Lung (tissue), 12 donors: ENCODE results near the gene DCUN1D3. TPM values are rescaled to one million over a fixed set of nuclear protein-coding genes. Genes with fewer than 3 reads are reported as not detected.

Experiments used
- ATAC-seq: fragments of 200-7000 bp; cut with Tn5 transposase; one replicate; pipeline ENCODE4 v1.9.1; 2020; ENCODE audit warnings: moderate number of reproducible peaks; ENCODE audit not compliant: insufficient read depth, low FRiP score
- DNase-seq, 3 donors: peaks; one replicate each; pipeline ENCODE4 v3.0.0-alpha.2; 2013 to 2017
- H3K27ac ChIP-seq, 2 donors: one replicate each; pipeline ENCODE4 v1.5.1; 2013; ENCODE audit warnings: mild to moderate bottlenecking in 2 of 2, moderate library complexity in 2 of 2, control low read depth in 1 of 2, inconsistent platforms in 1 of 2, low read depth in 1 of 2, low read length in 1 of 2
- H3K27me3 ChIP-seq, 3 donors: one replicate each; pipeline ENCODE4 v1.5.1; 2013; ENCODE audit warnings: low read length in 2 of 3; ENCODE audit not compliant: control insufficient read depth in 3 of 3, insufficient read depth in 3 of 3
- H3K36me3 ChIP-seq, 4 donors: one replicate each; pipeline ENCODE4 v1.5.1; 2013; ENCODE audit warnings: low read length in 4 of 4, mild to moderate bottlenecking in 1 of 4, moderate library complexity in 1 of 4; ENCODE audit not compliant: control insufficient read depth in 4 of 4, insufficient read depth in 4 of 4
- H3K4me1 ChIP-seq, 5 donors: one replicate each; pipeline ENCODE4 v1.5.1; 2013; ENCODE audit warnings: low read length in 5 of 5, mild to moderate bottlenecking in 2 of 5, moderate library complexity in 1 of 5; ENCODE audit not compliant: control insufficient read depth in 5 of 5, insufficient read depth in 5 of 5
- H3K4me3 ChIP-seq: one replicate; pipeline ENCODE4 v1.5.1; 2013; ENCODE audit warnings: mild to moderate bottlenecking, control low read depth, moderate library complexity
- H3K9ac ChIP-seq, 2 donors: one replicate each; pipeline ENCODE4 v1.5.1; 2013; ENCODE audit warnings: low read length in 2 of 2, control low read depth in 1 of 2; ENCODE audit not compliant: insufficient read depth in 1 of 2
- H3K9me3 ChIP-seq, 4 donors: one replicate each; pipeline ENCODE4 v1.5.1; 2013; ENCODE audit warnings: low read length in 3 of 4, mild to moderate bottlenecking in 1 of 4, moderate library complexity in 1 of 4; ENCODE audit not compliant: control insufficient read depth in 4 of 4, insufficient read depth in 3 of 4
- CTCF ChIP-seq: IDR thresholded peaks from 2 replicates; pipeline ENCODE4 v1.5.1; 2012; ENCODE audit warnings: mild to moderate bottlenecking; ENCODE audit errors: control extremely low read depth, extremely low read depth
- WGBS, 2 donors: extraction: QIAGEN DNeasy Blood & Tissue Kit; methylation state at CpG; one replicate each; pipeline ENCODE4 v1.1.7; 2013; 5-methylcytosine and 5-hydroxymethylcytosine counted together
- polyA plus RNA-seq, 2 donors: library from polyadenylated mRNA; stranded (reverse); fragments of 200-250 nt; gene quantifications; one replicate each; pipeline ENCODE4 v1.2.1, GENCODE V29; 2013
- total RNA-seq, 2 donors: library from RNA; depleted of rRNA in 1 of 2; stranded (reverse); fragments of >200 nt in 1 of 2; gene quantifications; one replicate each; pipeline ENCODE4 v1.2.1, GENCODE V29; 2014 to 2021
- donor health status: control.
- donor health status: control.
- donor health status: Bipolar disorder and iron deficiency.
- donor health status: healthy.
- donor health status: DM: yes; HTN: yes; CAD: no.

Gene DCUN1D3
- total and polyA plus RNA-seq, 4 donors = 6.1 to 27.8 (median 9.4) TPM

- TF ChIP-seq CTCF = no peak
- peaks cover 2 to 13% (median 4%) of the 10 kb centered on the region in 4 donors for H3K36me3 ChIP-seq
These were observed 20.6 kb upstream of the DCUN1D3 start for GRCh38 chr16:20920799-20921198.

GRCh38 chr16:20920091-20920490 lies 19.9 kb upstream of the DCUN1D3 start:
- Histone ChIP-seq H3K4me1 (peaks cover 0 to 9% (median 0%) of the 10 kb centered on the region in 5 donors), H3K4me3 (no peak overlapping the region), H3K9me3 (no peaks in the 10 kb centered on the region), H3K9ac (no peak overlapping the region), H3K27me3 (no peaks in the 10 kb centered on the region), H3K27ac (no peak overlapping the region), H3K36me3 (peaks cover 2 to 12% (median 4%) of the 10 kb centered on the region in 4 donors)
- 83 to 94% methylated on average over 5 of the region's 5 CpGs for whole genome bisulfite sequencing, 2 donors
- no peak for DNase-seq
- no peak for ATAC-seq
- no peak for TF ChIP-seq CTCF

More at GRCh38 chr16:20920799-20921198, 20.6 kb upstream of the DCUN1D3 start:
- Histone ChIP-seq H3K27ac (no peak overlapping the region), H3K9me3 (no peaks in the 10 kb centered on the region), H3K27me3 (no peaks in the 10 kb centered on the region), H3K9ac (no peak overlapping the region), H3K4me3 (no peak overlapping the region), H3K4me1 (peaks cover 0 to 9% (median 0%) of the 10 kb centered on the region in 5 donors)
- DNase-seq (no peak), ATAC-seq (no peak)
- 98 to 100% methylated on average over 2 of the region's 2 CpGs for WGBS, 2 donors

DNA sequence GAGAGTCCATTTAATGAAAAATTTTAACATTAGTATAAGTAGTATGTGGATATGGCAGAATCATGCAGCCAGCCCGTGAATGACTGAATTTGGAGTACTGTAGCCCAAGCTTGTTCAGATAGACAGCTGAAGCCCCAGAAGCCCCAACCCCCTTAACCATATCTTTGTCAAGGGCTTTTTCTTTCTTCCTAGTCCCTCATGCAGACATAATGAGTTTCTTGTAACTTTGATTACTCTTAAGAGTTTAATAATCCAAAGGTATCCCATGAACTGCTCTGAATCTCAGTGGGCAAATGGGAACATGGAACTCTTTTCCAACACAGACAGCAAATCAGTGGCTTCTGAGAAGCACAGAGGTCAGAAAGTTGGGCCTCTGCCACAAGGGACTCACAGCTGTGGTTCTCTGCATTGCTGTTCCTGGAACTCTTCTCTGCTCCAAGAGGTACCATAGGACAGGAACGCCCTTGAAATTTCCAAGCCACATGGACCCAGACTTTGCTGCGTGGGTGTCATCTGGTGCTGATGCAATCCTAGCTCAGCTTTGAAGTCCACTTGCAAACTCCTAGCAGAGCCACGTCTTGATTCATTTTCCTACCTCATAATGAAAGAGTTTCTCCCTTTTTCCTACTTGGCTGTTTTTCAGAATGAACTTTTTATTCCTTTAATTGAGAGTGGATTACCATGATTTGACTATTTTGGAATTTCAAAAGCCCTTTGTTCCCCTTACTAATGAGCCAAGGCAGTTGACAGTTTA lies 18.5 kb upstream of the DCUN1D3 start:
- ATAC-seq (peak; percentile 64), DNase-seq (peak in 1 of 3 donors; percentile 41)
- peaks cover 0 to 9% (median 0%) of the 10 kb centered on the region in 5 donors for H3K4me1 ChIP-seq
- no peak for TF ChIP-seq CTCF
- H3K4me3 ChIP-seq = no peak overlapping the region
- peak overlapping the region in 1 of 2 donors; percentile 46 for H3K27ac ChIP-seq
- no peak overlapping the region for H3K9ac ChIP-seq
- no peaks in the 10 kb centered on the region for H3K27me3 ChIP-seq
- WGBS, 2 donors = 58 to 64% methylated on average over 4 of the region's 4 CpGs
- no peaks in the 10 kb centered on the region for H3K9me3 ChIP-seq
- peaks cover 0 to 11% (median 4%) of the 10 kb centered on the region in 4 donors for H3K36me3 ChIP-seq
